ENCODE results near the gene P2RY14.

DNA sequence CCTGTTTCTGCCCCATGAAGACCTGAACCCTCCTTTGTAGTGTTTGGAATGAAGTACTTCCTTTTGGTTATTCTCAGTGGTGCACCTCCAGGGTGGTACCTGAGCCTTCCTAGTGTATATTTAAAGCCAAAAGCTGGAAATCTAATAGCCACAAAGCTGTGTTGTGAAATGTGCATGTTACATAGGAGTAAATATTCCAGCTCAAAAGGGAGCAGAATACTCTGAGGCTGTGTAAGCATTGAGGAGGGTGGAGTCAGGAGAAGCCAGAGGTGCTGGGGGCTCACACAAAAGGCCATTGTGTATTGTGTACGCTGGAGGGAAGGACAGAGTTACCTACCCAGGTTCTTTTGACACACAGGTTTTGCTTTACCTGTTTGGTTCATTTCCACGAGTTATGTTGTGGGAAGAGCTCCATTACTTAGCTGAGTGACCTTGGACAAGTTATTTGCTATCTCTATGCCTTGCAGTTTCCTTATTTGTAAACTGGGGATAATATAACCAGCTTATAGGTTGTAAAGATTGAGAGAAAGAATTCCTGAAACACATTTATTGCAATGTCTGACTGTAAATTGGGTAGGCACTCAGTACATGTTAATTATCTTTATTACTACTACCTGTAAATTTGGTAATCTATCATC is 100.0 kb downstream of the P2RY14 start:
- no peak for TF ChIP-seq EZH2 (IDR thresholded peaks at IDR 0.05; ENCODE audit: insufficient read depth, low read length)
- TF ChIP-seq, protein P1, sequence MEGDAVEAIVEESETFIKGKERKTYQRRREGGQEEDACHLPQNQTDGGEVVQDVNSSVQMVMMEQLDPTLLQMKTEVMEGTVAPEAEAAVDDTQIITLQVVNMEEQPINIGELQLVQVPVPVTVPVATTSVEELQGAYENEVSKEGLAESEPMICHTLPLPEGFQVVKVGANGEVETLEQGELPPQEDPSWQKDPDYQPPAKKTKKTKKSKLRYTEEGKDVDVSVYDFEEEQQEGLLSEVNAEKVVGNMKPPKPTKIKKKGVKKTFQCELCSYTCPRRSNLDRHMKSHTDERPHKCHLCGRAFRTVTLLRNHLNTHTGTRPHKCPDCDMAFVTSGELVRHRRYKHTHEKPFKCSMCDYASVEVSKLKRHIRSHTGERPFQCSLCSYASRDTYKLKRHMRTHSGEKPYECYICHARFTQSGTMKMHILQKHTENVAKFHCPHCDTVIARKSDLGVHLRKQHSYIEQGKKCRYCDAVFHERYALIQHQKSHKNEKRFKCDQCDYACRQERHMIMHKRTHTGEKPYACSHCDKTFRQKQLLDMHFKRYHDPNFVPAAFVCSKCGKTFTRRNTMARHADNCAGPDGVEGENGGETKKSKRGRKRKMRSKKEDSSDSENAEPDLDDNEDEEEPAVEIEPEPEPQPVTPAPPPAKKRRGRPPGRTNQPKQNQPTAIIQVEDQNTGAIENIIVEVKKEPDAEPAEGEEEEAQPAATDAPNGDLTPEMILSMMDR (IDR thresholded peaks at IDR 0.05; ENCODE audit: insufficient read depth, low read depth, low read length) = no peak

All from astrocyte (in vitro differentiated cells and primary cell).